HepG2 (cell line): ENCODE data around the gene CATSPERD. TPM values are rescaled to one million over a fixed set of nuclear protein-coding genes. Genes with fewer than 3 reads are reported as not detected.

Experiments
- ATAC-seq: fragments of 200-7000 bp; cut with Tn5 transposase; 3 replicates; pipeline ENCODE4 v1.9.1; 2020; ENCODE audit warnings: mild to moderate bottlenecking, moderate library complexity
- BruUV-seq: library from RNA; stranded (reverse); fragments of 400-500 nt; replicated peaks from 2 replicates; lab custom pipeline; 2021; lab: Mats Ljungman, UMichigan
- CTCF ChIA-PET: fragments of 300-600 bp; formaldehyde crosslinking; extraction: SDS; loops from one replicate; lab custom pipeline; 2021; ENCODE audit warnings: low total read pairs, inconsistent platforms, low intra/inter-chr PET ratio; lab: Yijun Ruan, JAX
- POLR2A ChIA-PET: fragments of 350-600 bp; sonication (Branson Sonifier 250); formaldehyde crosslinking; loops from one replicate; lab custom pipeline; 2020; ENCODE audit warnings: antibody characterized with exemption, inconsistent platforms; lab: Yijun Ruan, JAX
- DNase-seq: peaks from one replicate; pipeline ENCODE4 v3.0.0-alpha.2; 2015; ENCODE audit warnings: low spot score
- FAIRE-seq: peaks from 3 replicates; lab custom pipeline; 2011; peaks lifted over from hg19 to GRCh38; lab: Jason Lieb, UNC
- H2AFZ ChIP-seq: one replicate; pipeline ENCODE4 v1.6.1; 2011; ENCODE audit warnings: low read length, inconsistent platforms
- H3K27ac ChIP-seq: fragments of 300-600 bp; 3 replicates; pipeline ENCODE4 v1.8.0; 2011; ENCODE audit warnings: mixed run types, mild to moderate bottlenecking, mixed read lengths, low read length, inconsistent platforms; ENCODE audit not compliant: insufficient read depth; ENCODE audit errors: extremely low read length
- H3K27me3 ChIP-seq, 2 experiments: fragments of 200-600 bp in 1 of 2; 2 replicates in 1 of 2; 3 replicates in 1 of 2; pipeline versions ENCODE4 v1.6.0 to v1.8.0; 2011; ENCODE audit warnings: low read length in 2 of 2, mild to moderate bottlenecking in 2 of 2, moderate library complexity in 2 of 2, inconsistent platforms in 1 of 2; ENCODE audit not compliant: insufficient read depth in 2 of 2, control insufficient read depth in 1 of 2
- H3K36me3 ChIP-seq, 2 experiments: fragments of 200-600 bp in 1 of 2; replicated peaks in 1 of 2; 2 replicates in 1 of 2; 3 replicates in 1 of 2; pipeline versions ENCODE4 v1.5.1 to v1.8.0; 2011; ENCODE audit warnings: low read length in 2 of 2, inconsistent platforms in 1 of 2; ENCODE audit not compliant: insufficient read depth in 2 of 2, control insufficient read depth in 1 of 2
- H3K4me1 ChIP-seq: 2 replicates; pipeline ENCODE4 v1.5.1; 2012; ENCODE audit warnings: low read length, inconsistent platforms; ENCODE audit not compliant: insufficient read depth
- H3K4me2 ChIP-seq: 2 replicates; pipeline ENCODE4 v1.6.0; 2011; ENCODE audit warnings: low read depth, low read length, inconsistent platforms
- H3K4me3 ChIP-seq, 3 experiments: fragments of 200-600 bp in 1 of 3; sonication (generic), shearing (Covaris generic) in 1 of 3; replicated peaks in 1 of 3; 2 replicates each; pipeline ENCODE4 v1.5.1; 2011 to 2016; ENCODE audit warnings: low read length in 3 of 3, inconsistent platforms in 2 of 3, low read depth in 2 of 3, mild to moderate bottlenecking in 2 of 3, control low read depth in 1 of 3, mixed read lengths in 1 of 3; ENCODE audit not compliant: insufficient read depth in 1 of 3
- H3K79me2 ChIP-seq: one replicate; pipeline ENCODE4 v1.6.1; 2011; ENCODE audit warnings: low read length, inconsistent platforms; ENCODE audit not compliant: insufficient read depth
- H3K9ac ChIP-seq: 2 replicates; pipeline ENCODE4 v1.6.0; 2011; ENCODE audit warnings: mild to moderate bottlenecking, low read depth, low read length, inconsistent platforms; ENCODE audit not compliant: insufficient read depth
- H3K9me3 ChIP-seq: 2 replicates; pipeline ENCODE4 v1.5.1; 2012; ENCODE audit warnings: mild to moderate bottlenecking, low read length
- H4K20me1 ChIP-seq: 2 replicates; pipeline ENCODE4 v1.6.0; 2011; ENCODE audit warnings: inconsistent platforms, mild to moderate bottlenecking, low read length, moderate library complexity; ENCODE audit not compliant: insufficient read depth
- KDM5A ChIP-seq: fragments of 200-600 bp; sonication (generic); IDR thresholded peaks from 2 replicates; pipeline ENCODE4 v1.7.0; 2018; ENCODE audit warnings: antibody characterized with exemption, mild to moderate bottlenecking, low read length, borderline replicate concordance
- PCBP1 ChIP-seq: fragments of 200-400 bp; formaldehyde crosslinking; IDR thresholded peaks from 2 replicates; pipeline ENCODE4 v1.6.1; 2017; ENCODE audit warnings: mild to moderate bottlenecking, low read depth, low read length, borderline replicate concordance
- PRDM10 ChIP-seq: sonication (generic); formaldehyde crosslinking; IDR thresholded peaks from 2 replicates; pipeline ENCODE4 v1.4.0; 2020; ENCODE audit warnings: low read depth, missing genetic modification reagents
- RBAK ChIP-seq: sonication (generic); formaldehyde crosslinking; IDR thresholded peaks from 2 replicates; pipeline ENCODE4 v1.5.1; 2020; ENCODE audit warnings: mild to moderate bottlenecking, missing genetic modification reagents
- RBFOX2 ChIP-seq: fragments of 200-400 bp; formaldehyde crosslinking; IDR thresholded peaks from 2 replicates; pipeline ENCODE4 v1.6.1; 2017; ENCODE audit warnings: low read depth, mild to moderate bottlenecking, low read length
- REL ChIP-seq: sonication (generic); formaldehyde crosslinking; conservative IDR thresholded peaks from 2 replicates; pipeline ENCODE4 v1.8.0; 2022; ENCODE audit warnings: mild to moderate bottlenecking, missing genetic modification reagents, moderate library complexity
- SMAD9 ChIP-seq: sonication (generic); formaldehyde crosslinking; IDR thresholded peaks from 2 replicates; pipeline ENCODE4 v1.5.1; 2020; ENCODE audit warnings: mild to moderate bottlenecking, missing genetic modification reagents
- TEF ChIP-seq: sonication (generic); formaldehyde crosslinking; IDR thresholded peaks from 2 replicates; pipeline ENCODE4 v1.5.0; 2020; ENCODE audit warnings: missing genetic modification reagents
- ZBTB8A ChIP-seq: sonication (generic); formaldehyde crosslinking; IDR thresholded peaks from 2 replicates; pipeline ENCODE4 v1.4.0; 2020; ENCODE audit warnings: mild to moderate bottlenecking, low read depth, missing genetic modification reagents, borderline replicate concordance
- ZIK1 ChIP-seq: sonication (generic); formaldehyde crosslinking; IDR thresholded peaks from 2 replicates; pipeline ENCODE4 v1.5.0; 2020; ENCODE audit warnings: mild to moderate bottlenecking, low read depth, missing genetic modification reagents, borderline replicate concordance
- ZMYM3 ChIP-seq: sonication (generic); formaldehyde crosslinking; IDR thresholded peaks from 2 replicates; pipeline ENCODE4 v1.5.1; 2020; ENCODE audit warnings: mild to moderate bottlenecking, missing genetic modification reagents
- ZNF572 ChIP-seq: sonication (generic); formaldehyde crosslinking; IDR thresholded peaks from 2 replicates; pipeline ENCODE4 v1.5.1; 2020; ENCODE audit warnings: mild to moderate bottlenecking, missing genetic modification reagents
- ZNF768 ChIP-seq: sonication (generic); formaldehyde crosslinking; IDR thresholded peaks from 2 replicates; pipeline ENCODE4 v1.4.0; 2020; ENCODE audit warnings: missing genetic modification reagents
- WGBS: methylation state at CpG from one replicate; pipeline ENCODE4 v1.1.6; 2017; ENCODE audit warnings: low lambda C conversion rate; 5-methylcytosine and 5-hydroxymethylcytosine counted together
- in situ Hi-C: cut with HindIII; loops from 2 replicates; pipeline ENCODE4 v1.10.0; 2017; ENCODE audit warnings: low pct_unique_long_range_greater_than_20kb; ENCODE audit not compliant: extremely low pct_ligation_motif_present
- intact Hi-C: fragments of 100-400 bp; cut with micrococcal nuclease; formaldehyde crosslinking; loops from one replicate; pipeline ENCODE4 v1.10.0; 2022; ENCODE audit not compliant: unreplicated experiment
- polyA plus RNA-seq, 8 experiments: library from polyadenylated mRNA; depleted of rRNA in 3 of 8; stranded (reverse) in 7 of 8; unstranded in 1 of 8; fragments of >200 nt; fragmentation: Illumina TruSeq in 4 of 8; extraction: Trizol in 4 of 8; gene quantifications; 2 replicates each; pipeline versions ENCODE4 v1.2.1 to v1.2.3, GENCODE V29; 2011 to 2016; ENCODE audit warnings: low read depth in 4 of 8, missing spikeins in 1 of 8, mixed read lengths in 1 of 8; ENCODE audit not compliant: insufficient read depth in 1 of 8
- total RNA-seq, 5 experiments: library from RNA; depleted of rRNA; stranded (reverse); fragments of >200 nt; fragmentation: Illumina TruSeq; extraction: Trizol; gene quantifications; 2 replicates each; pipeline ENCODE4 v1.2.3, GENCODE V29; 2016; ENCODE audit warnings: low read depth in 1 of 5

The CATSPERD gene
- total and polyA plus RNA-seq, 2 of the 13 experiments (the other 11 are each of a cell fraction or from before 2014, with no cell fraction given): 0.04 TPM; not detected in 1

- no TSS peak for BruUV-seq
- H3K36me3 ChIP-seq: peaks cover 17 to 40% of the 10 kb centered on the region in 2 experiments; a peak in 4 of 5 replicates
- H3K4me3 ChIP-seq: no peak overlapping the region
Observed at GRCh38 chr19:5789351-5789761, 68.9 kb downstream of the CATSPERD start.

GRCh38 chr19:5789886-5790558 lies 69.6 kb downstream of the CATSPERD start:
- H3K79me2 ChIP-seq: no peaks in the 10 kb centered on the region
- H3K36me3 ChIP-seq: peaks cover 17 to 40% of the 10 kb centered on the region in 2 experiments; a peak in 4 of 5 replicates
- FAIRE-seq (no peak), DNase-seq (no peak), ATAC-seq (no peak)
- ChIA-PET POLR2A (interaction anchor here (1.2 to 2.0 kb wide), 9 partner anchors 9 to 114 kb away, joined by 3 to 7 read pairs (median 4); partner anchors contain the start of genes CATSPERD, LONP1 and NDUFA11), CTCF (no interaction called here)
- intact Hi-C loops: loop anchor here (2.0 kb wide), 1 partner anchor 71 kb away; no protein-coding TSS in a partner anchor
- BruUV-seq: no TSS peak
- H3K9ac ChIP-seq: peak overlapping the region; percentile 86
- H3K4me3 ChIP-seq: peak overlapping the region; percentile 50 to 79 (median 63)
- WGBS: 87% methylated on average over 22 of the region's 26 CpGs
- peak overlapping the region; percentile 92 for H3K4me2 ChIP-seq
- peak overlapping the region; percentile 93 for H3K27ac ChIP-seq
- no peak overlapping the region for H2AFZ ChIP-seq
- H3K27me3 ChIP-seq: no peaks in the 10 kb centered on the region
- H3K9me3 ChIP-seq: no peaks in the 10 kb centered on the region
- no peaks in the 10 kb centered on the region for H4K20me1 ChIP-seq
- peaks cover 29% of the 10 kb centered on the region for H3K4me1 ChIP-seq
- in situ Hi-C loops: no loop called here
- TF ChIP-seq REL (CRISPR knock-in tag) (0 out of 2 replicates have a peak, but pooled peaks have one; percentile 35), ZMYM3 (CRISPR knock-in tag) (peak; percentile 59; the same call in 1 of the 2 replicates), ZIK1 (CRISPR knock-in tag) (peak; percentile 6; the same call in 1 of the 2 replicates), RBAK (CRISPR knock-in tag) (0 out of 2 replicates have a peak, but pooled peaks have one; percentile 23), ZBTB8A (CRISPR knock-in tag) (no peak), KDM5A (0 out of 2 replicates have a peak, but pooled peaks have one; percentile 14), PCBP1 (0 out of 2 replicates have a peak, but pooled peaks have one; percentile 3), ZNF572 (CRISPR knock-in tag) (0 out of 2 replicates have a peak, but pooled peaks have one; percentile 89), PRDM10 (CRISPR knock-in tag) (no peak), TEF (CRISPR knock-in tag) (no peak)

More at GRCh38 chr19:5789351-5789761, 68.9 kb downstream of the CATSPERD start:
- Histone ChIP-seq H2AFZ (no peak overlapping the region), H3K27ac (no peak overlapping the region), H3K27me3 (no peaks in the 10 kb centered on the region), H3K4me2 (no peak overlapping the region), H4K20me1 (no peaks in the 10 kb centered on the region), H3K4me1 (peaks cover 25% of the 10 kb centered on the region), H3K79me2 (no peaks in the 10 kb centered on the region), H3K9ac (no peak overlapping the region), H3K9me3 (no peaks in the 10 kb centered on the region)
- ChIA-PET CTCF (no interaction called here), POLR2A (interaction anchor here (2.0 kb wide), 1 partner anchor 114 kb away, joined by 6 read pairs; the partner anchor contains the start of gene NDUFA11)
- intact Hi-C loops: no loop called here
- TF ChIP-seq RBFOX2 (peak; percentile 52), SMAD9 (CRISPR knock-in tag) (no peak), ZNF768 (CRISPR knock-in tag) (0 out of 2 replicates have a peak, but pooled peaks have one; percentile 13)
- in situ Hi-C loops: no loop called here
- DNase-seq (no peak), FAIRE-seq (no peak), ATAC-seq (no peak)
- WGBS: 97% methylated on average over 31 of the region's 39 CpGs
